Neuronal stem cell (in vitro differentiated cells): ENCODE measurements around the gene BRIX1.

ENCODE experiments used
- DNase-seq: peaks from one replicate; pipeline ENCODE4 v3.0.0-alpha.2; 2013; ENCODE audit warnings: low spot score
- H2AFZ ChIP-seq: one replicate; pipeline ENCODE4 v1.6.1; 2013; ENCODE audit warnings: mild to moderate bottlenecking, low read length, inconsistent platforms
- H2AK5ac ChIP-seq: 2 replicates; pipeline ENCODE4 v1.6.1; 2013; ENCODE audit warnings: low read depth, mild to moderate bottlenecking, inconsistent platforms, low read length, moderate library complexity, mixed read lengths
- H2BK120ac ChIP-seq: 2 replicates; pipeline ENCODE4 v1.6.1; 2013; ENCODE audit warnings: low read depth, mild to moderate bottlenecking, inconsistent platforms, low read length, moderate library complexity, mixed read lengths
- H2BK12ac ChIP-seq: one replicate; pipeline ENCODE4 v1.6.1; 2013; ENCODE audit warnings: low read length, inconsistent platforms
- H2BK15ac ChIP-seq: 2 replicates; pipeline ENCODE4 v1.6.1; 2013; ENCODE audit warnings: mild to moderate bottlenecking, low read length, inconsistent platforms, mixed read lengths
- H2BK5ac ChIP-seq: one replicate; pipeline ENCODE4 v1.6.1; 2013; ENCODE audit warnings: inconsistent platforms, mild to moderate bottlenecking, low read length, moderate library complexity
- H3K14ac ChIP-seq: one replicate; pipeline ENCODE4 v1.6.1; 2013; ENCODE audit warnings: low read length, inconsistent platforms
- H3K18ac ChIP-seq: 2 replicates; pipeline ENCODE4 v1.6.1; 2013; ENCODE audit warnings: low read length, inconsistent platforms
- H3K23ac ChIP-seq: 2 replicates; pipeline ENCODE4 v1.6.1; 2013; ENCODE audit warnings: low read depth, mild to moderate bottlenecking, mixed read lengths, low read length, inconsistent platforms; ENCODE audit not compliant: poor library complexity
- H3K27ac ChIP-seq: replicated peaks from 3 replicates; pipeline ENCODE4 v1.5.1; 2013; ENCODE audit warnings: low read length, inconsistent platforms
- H3K27me3 ChIP-seq, 3 experiments: 2 replicates each; pipeline ENCODE4 v1.6.1; 2013; ENCODE audit warnings: low read length in 3 of 3, mild to moderate bottlenecking in 2 of 3, inconsistent platforms in 1 of 3, low read depth in 1 of 3, mixed read lengths in 1 of 3, moderate library complexity in 1 of 3; ENCODE audit not compliant: control insufficient read depth in 3 of 3, insufficient read depth in 3 of 3
- H3K36me3 ChIP-seq, 2 donors: replicated peaks in 1 of 2; 2 replicates each; pipeline ENCODE4 v1.6.1; 2013; ENCODE audit warnings: low read length in 2 of 2; ENCODE audit not compliant: control insufficient read depth in 2 of 2, insufficient read depth in 2 of 2
- H3K4ac ChIP-seq: 2 replicates; pipeline ENCODE4 v1.6.1; 2013; ENCODE audit warnings: inconsistent platforms, mild to moderate bottlenecking, low read length, moderate library complexity
- H3K4me1 ChIP-seq, 2 donors: 1 replicate in 1 of 2; 2 replicates in 1 of 2; pipeline ENCODE4 v1.6.1; 2013; ENCODE audit warnings: low read length in 2 of 2, low read depth in 1 of 2; ENCODE audit not compliant: control insufficient read depth in 2 of 2, insufficient read depth in 1 of 2
- H3K4me2 ChIP-seq: one replicate; pipeline ENCODE4 v1.6.1; 2013; ENCODE audit warnings: mild to moderate bottlenecking, low read length, inconsistent platforms; ENCODE audit not compliant: insufficient read depth, poor library complexity, severe bottlenecking
- H3K4me3 ChIP-seq, 2 donors: 2 replicates each; pipeline ENCODE4 v1.5.1; 2013; ENCODE audit warnings: low read length in 2 of 2, mild to moderate bottlenecking in 2 of 2, inconsistent platforms in 1 of 2, moderate library complexity in 1 of 2
- H3K79me1 ChIP-seq: one replicate; pipeline ENCODE4 v1.6.1; 2013; ENCODE audit warnings: low read depth, mild to moderate bottlenecking, inconsistent platforms, low read length, moderate library complexity
- H3K9ac ChIP-seq: one replicate; pipeline ENCODE4 v1.6.1; 2013; ENCODE audit warnings: mild to moderate bottlenecking, low read depth, low read length, inconsistent platforms; ENCODE audit not compliant: poor library complexity
- H3K9me3 ChIP-seq, 2 donors: replicated peaks in 1 of 2; 2 replicates each; pipeline versions ENCODE3 to v1.6.1; 2013; ENCODE audit warnings: low read length in 2 of 2, mild to moderate bottlenecking in 2 of 2, inconsistent platforms in 1 of 2, low read depth in 1 of 2, mixed read lengths in 1 of 2, moderate library complexity in 1 of 2; ENCODE audit not compliant: control insufficient read depth in 2 of 2, insufficient read depth in 1 of 2
- H4K8ac ChIP-seq: one replicate; pipeline ENCODE4 v1.6.1; 2013; ENCODE audit warnings: low read depth, mild to moderate bottlenecking, inconsistent platforms, low read length, moderate library complexity
- H4K91ac ChIP-seq: one replicate; pipeline ENCODE4 v1.6.1; 2013; ENCODE audit warnings: low read length, low read depth, mild to moderate bottlenecking, inconsistent platforms; ENCODE audit not compliant: poor library complexity
- WGBS, 2 donors: extraction: QIAGEN DNeasy Blood & Tissue Kit; methylation state at CpG; one replicate each; pipeline ENCODE4 v1.1.7; 2013; ENCODE audit warnings: missing lambda C conversion rate in 2 of 2, mixed read lengths in 1 of 2; ENCODE audit not compliant: insufficient read length in 2 of 2, insufficient replicate concordance in 1 of 2; ENCODE audit errors: extremely low coverage in 2 of 2; 5-methylcytosine and 5-hydroxymethylcytosine counted together

BRIX1 gene

DNA sequence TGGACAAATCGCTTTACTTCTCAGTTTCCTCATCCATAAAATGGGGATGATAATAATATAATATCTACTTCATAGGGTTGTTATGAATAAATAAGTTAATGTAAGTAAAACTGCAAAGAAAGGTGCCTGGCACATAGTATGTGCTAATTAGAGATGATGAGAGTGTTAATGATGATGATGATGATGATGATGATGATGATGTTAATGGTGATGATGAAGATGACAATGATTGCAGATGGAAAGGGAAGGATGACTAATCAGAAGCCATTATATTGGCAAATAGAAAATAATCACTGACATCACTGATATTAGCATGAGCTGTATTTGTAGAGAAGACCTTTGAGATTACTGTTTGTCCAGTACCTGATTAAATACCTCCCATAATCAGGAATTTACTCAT lies 20.8 kb upstream of the BRIX1 start:
- H3K18ac ChIP-seq = no peak overlapping the region
- H3K27me3 ChIP-seq = no peaks in the 10 kb centered on the region
- no peak overlapping the region for H2BK12ac ChIP-seq
- H2AFZ ChIP-seq = no peak overlapping the region
- no peak overlapping the region for H4K8ac ChIP-seq
- no peaks in the 10 kb centered on the region for H3K9me3 ChIP-seq
- no peak overlapping the region for H3K4ac ChIP-seq
- H2BK5ac ChIP-seq = no peak overlapping the region
- DNase-seq = no peak
- no peak overlapping the region for H3K4me3 ChIP-seq
- no peak overlapping the region for H3K14ac ChIP-seq
- no peak overlapping the region for H3K9ac ChIP-seq
- no peak overlapping the region for H3K27ac ChIP-seq
- no peak overlapping the region for H3K23ac ChIP-seq
- H3K36me3 ChIP-seq = peaks cover 2 to 3% of the 10 kb centered on the region in 2 donors
- H4K91ac ChIP-seq = no peak overlapping the region
- no CpG with 5 or more reads among the region's 1 CpG for WGBS, 2 donors
- H3K79me1 ChIP-seq = no peaks in the 10 kb centered on the region
- no peaks in the 10 kb centered on the region for H3K4me1 ChIP-seq
- no peak overlapping the region for H3K4me2 ChIP-seq
- H2BK15ac ChIP-seq = no peak overlapping the region
- no peak overlapping the region for H2BK120ac ChIP-seq
- no peak overlapping the region for H2AK5ac ChIP-seq

DNA sequence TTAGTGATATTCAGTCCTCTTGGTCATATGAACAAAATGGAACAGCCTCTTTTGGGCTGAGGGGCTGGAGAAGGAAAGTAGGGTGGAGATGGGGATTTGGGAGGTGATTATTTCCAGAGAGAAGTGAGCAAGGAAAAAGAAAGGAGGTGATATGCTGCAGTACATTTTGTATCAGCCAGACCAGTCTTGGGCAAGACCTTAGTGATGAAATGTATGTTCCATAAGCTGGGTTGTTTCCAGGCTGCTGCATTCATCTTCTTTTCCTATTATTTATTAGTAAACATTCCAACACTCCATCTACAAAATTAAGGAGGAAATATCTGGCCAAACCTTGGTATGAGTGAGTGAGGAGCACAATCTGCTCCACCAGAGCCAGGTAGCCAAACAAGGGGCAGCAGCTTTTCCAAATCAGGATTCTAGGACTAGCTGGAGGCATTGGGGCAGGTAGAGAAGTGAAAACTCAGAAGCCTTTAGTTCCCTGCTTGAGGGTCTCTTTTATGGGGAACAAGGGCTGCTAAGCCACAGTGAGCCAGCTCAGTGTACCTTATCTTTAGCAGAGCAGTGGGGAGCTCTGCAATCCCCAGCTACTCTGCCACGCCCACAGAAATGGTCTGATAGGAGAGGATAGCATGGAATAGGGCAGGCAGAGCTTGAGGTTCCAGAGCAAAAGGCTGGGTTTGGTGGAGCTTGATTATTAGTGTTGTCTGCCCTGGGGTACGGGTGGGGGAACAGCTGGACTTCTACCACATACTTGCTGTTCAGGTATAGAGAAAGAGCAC lies 19.7 kb upstream of the BRIX1 start:
- no peaks in the 10 kb centered on the region for H3K27me3 ChIP-seq
- no peak for DNase-seq
- no peak overlapping the region for H3K23ac ChIP-seq
- no peak overlapping the region for H2AFZ ChIP-seq
- no peak overlapping the region for H4K91ac ChIP-seq
- no peak overlapping the region for H2AK5ac ChIP-seq
- H3K79me1 ChIP-seq = no peaks in the 10 kb centered on the region
- H3K9ac ChIP-seq = no peak overlapping the region
- H3K4me1 ChIP-seq = no peaks in the 10 kb centered on the region
- no peak overlapping the region for H3K18ac ChIP-seq
- H3K9me3 ChIP-seq = no peaks in the 10 kb centered on the region
- no peak overlapping the region for H2BK15ac ChIP-seq
- H3K4me3 ChIP-seq = no peak overlapping the region
- H2BK12ac ChIP-seq = no peak overlapping the region
- peaks cover 2 to 5% of the 10 kb centered on the region in 2 donors for H3K36me3 ChIP-seq
- H2BK5ac ChIP-seq = no peak overlapping the region
- H3K4ac ChIP-seq = no peak overlapping the region
- H3K14ac ChIP-seq = no peak overlapping the region
- WGBS, 2 donors = no CpG with 5 or more reads among the region's 2 CpGs
- no peak overlapping the region for H3K4me2 ChIP-seq
- no peak overlapping the region for H3K27ac ChIP-seq
- no peak overlapping the region for H4K8ac ChIP-seq
- no peak overlapping the region for H2BK120ac ChIP-seq

- no peak overlapping the region for H3K27ac ChIP-seq
- H4K8ac ChIP-seq = no peak overlapping the region
- H3K27me3 ChIP-seq = no peaks in the 10 kb centered on the region
- no peak overlapping the region for H3K4me3 ChIP-seq
- no peak overlapping the region for H2BK120ac ChIP-seq
- H2BK12ac ChIP-seq = no peak overlapping the region
- no peak overlapping the region for H3K9ac ChIP-seq
- H3K4me2 ChIP-seq = no peak overlapping the region
- no peak overlapping the region for H3K4ac ChIP-seq
- no peak overlapping the region for H3K18ac ChIP-seq
- H2AK5ac ChIP-seq = no peak overlapping the region
- H2AFZ ChIP-seq = no peak overlapping the region
- DNase-seq = no peak
- H3K4me1 ChIP-seq = no peaks in the 10 kb centered on the region
- H3K14ac ChIP-seq = no peak overlapping the region
- no peaks in the 10 kb centered on the region for H3K9me3 ChIP-seq
- H3K23ac ChIP-seq = no peak overlapping the region
- H2BK15ac ChIP-seq = no peak overlapping the region
- no peaks in the 10 kb centered on the region for H3K79me1 ChIP-seq
- no peak overlapping the region for H4K91ac ChIP-seq
- no peak overlapping the region for H2BK5ac ChIP-seq
- H3K36me3 ChIP-seq = peaks cover 3 to 13% of the 10 kb centered on the region in 2 donors
These were observed 17.9 kb upstream of the BRIX1 start for GRCh38 chr5:34897646-34898045.

DNA sequence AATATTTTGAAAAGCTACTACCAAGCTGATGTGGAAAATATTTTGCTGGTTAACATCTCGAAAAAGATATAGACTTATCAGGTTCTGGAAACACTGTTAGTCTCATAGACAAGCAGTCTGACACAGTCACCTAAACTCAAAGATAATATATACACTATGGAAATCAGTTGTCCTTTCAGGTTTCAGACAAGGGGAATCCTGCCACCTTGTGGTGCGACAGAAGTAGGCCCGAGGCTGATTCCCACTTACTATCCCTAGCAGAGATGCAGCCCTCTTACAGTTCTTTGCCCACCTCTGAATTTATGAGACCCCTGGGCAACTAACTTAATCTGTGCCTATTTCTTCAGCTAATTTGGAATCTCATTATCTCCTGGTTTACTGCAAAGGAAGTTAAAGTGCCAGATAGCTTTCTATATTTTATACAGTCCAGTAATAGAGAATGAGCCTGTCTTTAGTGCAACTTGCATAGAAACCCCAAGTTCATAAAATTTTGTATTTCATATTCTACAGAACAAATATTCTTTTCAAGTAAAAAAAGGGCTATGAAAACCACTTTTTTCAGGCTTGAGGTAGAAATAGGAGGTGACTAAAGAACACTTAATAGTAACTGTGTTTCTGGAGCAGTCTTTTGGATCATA lies 17.1 kb upstream of the BRIX1 start:
- H2BK15ac ChIP-seq = no peak overlapping the region
- peak; percentile 51 for DNase-seq
- H3K14ac ChIP-seq = no peak overlapping the region
- H3K4me1 ChIP-seq = no peaks in the 10 kb centered on the region
- no CpG with 5 or more reads among the region's 3 CpGs for WGBS, 2 donors
- no peak overlapping the region for H2BK12ac ChIP-seq
- no peak overlapping the region for H3K4ac ChIP-seq
- H2BK120ac ChIP-seq = no peak overlapping the region
- H3K23ac ChIP-seq = no peak overlapping the region
- no peak overlapping the region for H3K18ac ChIP-seq
- no peaks in the 10 kb centered on the region for H3K79me1 ChIP-seq
- no peak overlapping the region for H3K4me2 ChIP-seq
- no peak overlapping the region for H2AK5ac ChIP-seq
- H3K36me3 ChIP-seq = peaks cover 3 to 18% of the 10 kb centered on the region in 2 donors
- no peak overlapping the region for H2AFZ ChIP-seq
- H3K4me3 ChIP-seq = no peak overlapping the region
- H3K27ac ChIP-seq = no peak overlapping the region
- no peaks in the 10 kb centered on the region for H3K9me3 ChIP-seq
- no peak overlapping the region for H3K9ac ChIP-seq
- H4K91ac ChIP-seq = no peak overlapping the region
- H3K27me3 ChIP-seq = no peaks in the 10 kb centered on the region
- no peak overlapping the region for H4K8ac ChIP-seq
- H2BK5ac ChIP-seq = no peak overlapping the region
